ENCODE results near the gene SP9.
"Not testable (repeated sequence)": the region's sequence is repeated elsewhere in the genome, so short reads cannot be mapped to it uniquely, and the experiment has no call there.

- TF ChIP-seq EZH2 (IDR thresholded peaks at IDR 0.05); POLR2AphosphoS5 (IDR thresholded peaks at IDR 0.05; ENCODE audit: borderline replicate concordance, low read depth, low read length): not testable (repeated sequence)
These were observed 24.9 kb downstream of the SP9 start for GRCh38 chr2:174359663-174360062.

Data from SK-N-MC (cell line).